GM12878 (cell line): ENCODE results near the gene SMIM1. TPM values are rescaled to one million over a fixed set of nuclear protein-coding genes. Genes with fewer than 3 reads are reported as not detected.

Experiments used
- ATAC-seq: fragments of 200-7000 bp; cut with Tn5 transposase; 3 replicates; pipeline ENCODE4 v1.9.1; 2020; ENCODE audit warnings: mild to moderate bottlenecking, moderate library complexity
- BruUV-seq: library from RNA; stranded (reverse); fragments of 400-500 nt; replicated peaks from 2 replicates; lab custom pipeline; 2021; lab: Mats Ljungman, UMichigan
- CTCF ChIA-PET: fragments of 300-600 bp; sonication (Branson Sonifier 250); formaldehyde crosslinking; extraction: SDS; loops from one replicate; lab custom pipeline; 2021; ENCODE audit warnings: inconsistent platforms; lab: Yijun Ruan, JAX
- POLR2A ChIA-PET: fragments of 350-600 bp; formaldehyde crosslinking; extraction: SDS; loops from one replicate; lab custom pipeline; 2021; ENCODE audit warnings: inconsistent platforms; lab: Charles Lee
- RAD21 ChIA-PET: fragments of 300-600 bp; sonication (Branson Sonifier 250); formaldehyde crosslinking; loops from one replicate; lab custom pipeline; 2023; ENCODE audit warnings: antibody characterized with exemption; ENCODE audit not compliant: unreplicated experiment; lab: Charles Lee
- SMC1A ChIA-PET: fragments of 300-600 bp; sonication (Branson Sonifier 250); formaldehyde crosslinking; loops from one replicate; lab custom pipeline; 2023; ENCODE audit not compliant: unreplicated experiment, uncharacterized antibody; lab: Charles Lee
- DNase-seq: peaks from one replicate; pipeline ENCODE4 v3.0.0-alpha.2; 2011; ENCODE audit warnings: low read depth, low spot score
- FAIRE-seq: peaks from 3 replicates; lab custom pipeline; 2011; peaks lifted over from hg19 to GRCh38; lab: Jason Lieb, UNC
- H2AFZ ChIP-seq: 2 replicates; pipeline ENCODE4 v1.6.0; 2011; ENCODE audit warnings: low read depth, low read length, control low read depth; ENCODE audit not compliant: control insufficient read depth
- H3K27ac ChIP-seq: 2 replicates; pipeline ENCODE4 v1.5.1; 2011; ENCODE audit warnings: control low read depth; ENCODE audit not compliant: control insufficient read depth, insufficient read depth
- H3K27me3 ChIP-seq, 2 experiments: replicated peaks in 1 of 2; 2 replicates each; pipeline versions ENCODE4 v1.6.0 to v1.6.1; 2011; ENCODE audit warnings: low read length in 1 of 2; ENCODE audit not compliant: control insufficient read depth in 2 of 2, insufficient read depth in 2 of 2
- H3K36me3 ChIP-seq, 2 experiments: 2 replicates each; pipeline ENCODE4 v1.5.1; 2011; ENCODE audit warnings: low read length in 1 of 2; ENCODE audit not compliant: control insufficient read depth in 2 of 2, insufficient read depth in 2 of 2
- H3K4me1 ChIP-seq: 2 replicates; pipeline ENCODE4 v1.6.1; 2011; ENCODE audit warnings: mild to moderate bottlenecking, low read length, moderate library complexity, mixed read lengths; ENCODE audit not compliant: control insufficient read depth, insufficient read depth
- H3K4me2 ChIP-seq: 2 replicates; pipeline ENCODE4 v1.6.0; 2011; ENCODE audit warnings: control low read depth; ENCODE audit not compliant: control insufficient read depth, insufficient read depth
- H3K4me3 ChIP-seq: fragments of 200-600 bp; sonication (generic); 2 replicates; pipeline ENCODE4 v1.5.1; 2016
- H3K79me2 ChIP-seq: 2 replicates; pipeline ENCODE4 v1.6.0; 2011; ENCODE audit warnings: low read length; ENCODE audit not compliant: control insufficient read depth, insufficient read depth
- H3K9ac ChIP-seq: 2 replicates; pipeline ENCODE4 v1.8.0; 2011; ENCODE audit warnings: low read length, control low read depth, mixed read lengths; ENCODE audit not compliant: control insufficient read depth, insufficient read depth
- H3K9me3 ChIP-seq: replicated peaks from 3 replicates; pipeline ENCODE4 v1.5.1; 2011; ENCODE audit warnings: mild to moderate bottlenecking, low read length; ENCODE audit not compliant: control insufficient read depth, insufficient read depth
- H4K20me1 ChIP-seq: 2 replicates; pipeline ENCODE4 v1.6.0; 2011; ENCODE audit not compliant: control insufficient read depth, insufficient read depth
- ASH2L ChIP-seq: fragments of 300-600, 200-600 bp; sonication (generic); IDR thresholded peaks from 2 replicates; pipeline ENCODE4 v1.6.1; 2017; ENCODE audit warnings: low read depth, mild to moderate bottlenecking, borderline replicate concordance
- CEBPZ ChIP-seq: fragments of 150-350 bp; IDR thresholded peaks from 2 replicates; pipeline ENCODE4 v1.6.1; 2016; ENCODE audit warnings: low read depth, low read length
- EGR1 ChIP-seq, 2 experiments: IDR thresholded peaks; 1 replicate in 1 of 2; 2 replicates in 1 of 2; pipeline ENCODE4 v1.6.1; 2011 to 2012; ENCODE audit warnings: low read depth in 2 of 2, low read length in 2 of 2, borderline replicate concordance in 1 of 2, mild to moderate bottlenecking in 1 of 2, moderate library complexity in 1 of 2
- GABPA ChIP-seq: IDR thresholded peaks from 2 replicates; pipeline ENCODE4 v1.6.1; 2014; ENCODE audit warnings: antibody characterized with exemption, low read depth, mild to moderate bottlenecking, inconsistent platforms
- IRF4 ChIP-seq: IDR thresholded peaks from 2 replicates; pipeline ENCODE4 v1.6.1; 2011; ENCODE audit warnings: low read depth, low read length
- MAX ChIP-seq: IDR thresholded peaks from 2 replicates; pipeline ENCODE4 v1.6.1; 2012; ENCODE audit warnings: low read depth, low read length, improper control_type of control experiment
- NR2C1 ChIP-seq: fragments of 450-650 bp; IDR thresholded peaks from 2 replicates; pipeline ENCODE4 v1.6.1; 2017; ENCODE audit warnings: antibody characterized with exemption, mild to moderate bottlenecking, moderate library complexity
- PAX8 ChIP-seq: fragments of 450-650 bp; IDR thresholded peaks from 2 replicates; pipeline ENCODE4 v1.6.1; 2017; ENCODE audit warnings: mild to moderate bottlenecking, moderate library complexity
- PML ChIP-seq: IDR thresholded peaks from 2 replicates; pipeline ENCODE4 v1.6.1; 2012; ENCODE audit warnings: low read length, inconsistent platforms
- SMARCA5 ChIP-seq: fragments of 450-650 bp; IDR thresholded peaks from 2 replicates; pipeline ENCODE4 v1.6.1; 2017; ENCODE audit warnings: mild to moderate bottlenecking
- SP1 ChIP-seq: IDR thresholded peaks from one replicate; pipeline ENCODE4 v1.6.1; 2011; ENCODE audit warnings: low read depth, low read length
- TCF3 ChIP-seq: IDR thresholded peaks from 2 replicates; pipeline ENCODE4 v1.6.1; 2012; ENCODE audit warnings: low read depth, mild to moderate bottlenecking, low read length, borderline replicate concordance; ENCODE audit not compliant: insufficient read depth
- WRNIP1 ChIP-seq: IDR thresholded peaks from 2 replicates; pipeline ENCODE4 v1.6.1; 2011; ENCODE audit warnings: low read depth, low read length, improper control_type of control experiment, borderline replicate concordance
- ZNF207 ChIP-seq: fragments of 450-650 bp; IDR thresholded peaks from 2 replicates; pipeline ENCODE4 v1.6.1; 2014; ENCODE audit warnings: antibody characterized with exemption, mild to moderate bottlenecking, borderline replicate concordance
- ZNF24 ChIP-seq: fragments of 450-650 bp; IDR thresholded peaks from 2 replicates; pipeline ENCODE4 v1.6.1; 2017; ENCODE audit warnings: antibody characterized with exemption, mild to moderate bottlenecking
- WGBS: methylation state at CpG from one replicate; pipeline ENCODE4 v1.1.6; 2016; ENCODE audit warnings: low lambda C conversion rate; ENCODE audit not compliant: insufficient replicate concordance, insufficient coverage; ENCODE audit errors: missing lambda C conversion rate; 5-methylcytosine and 5-hydroxymethylcytosine counted together
- in situ Hi-C: fragments of 300-500 bp; cut with MboI; formaldehyde crosslinking; loops from 9 replicates; pipeline ENCODE4 v1.14.3; 2018; ENCODE audit warnings: mixed read lengths
- intact Hi-C: fragments of 100-400 bp; cut with micrococcal nuclease; formaldehyde crosslinking; loops from one replicate; pipeline ENCODE4 v1.14.2; 2022; ENCODE audit not compliant: unreplicated experiment
- polyA plus RNA-seq, 11 experiments: library from polyadenylated mRNA; depleted of rRNA in 4 of 11; unstranded in 6 of 11; stranded (reverse) in 5 of 11; fragments of >200 nt; fragmentation: Nextera tagmentation in 4 of 11; fragmentation: Illumina TruSeq in 1 of 11; extraction: Ambion mirVana in 4 of 11; extraction: Trizol in 1 of 11; gene quantifications; 1 replicate in 1 of 11; 2 replicates in 10 of 11; pipeline versions ENCODE4 v1.2.1 to v1.2.3, GENCODE V29; 2011 to 2016; ENCODE audit warnings: inconsistent platforms in 2 of 11, missing spikeins in 2 of 11, low read depth in 1 of 11
- total RNA-seq, 4 experiments: library from RNA; depleted of rRNA in 3 of 4; stranded (reverse); fragments of >200 nt in 3 of 4; fragmentation: Illumina TruSeq in 1 of 4; extraction: Trizol in 1 of 4; gene quantifications; 2 replicates each; pipeline versions ENCODE4 v1.2.1 to v1.2.3, GENCODE V29; 2013 to 2021
- TF ChIP-seq, protein P1 (sequence below): IDR thresholded peaks from 2 replicates; pipeline ENCODE4 v1.6.1; 2011; ENCODE audit warnings: mild to moderate bottlenecking, low read depth, low read length, moderate library complexity; ENCODE audit not compliant: insufficient replicate concordance

The SMIM1 gene
- total and polyA plus RNA-seq, 10 of the 15 experiments (the other 5 are each of a cell fraction or from before 2014, with no cell fraction given): 0.30 to 0.37 TPM; not detected in 8

- TF ChIP-seq ZNF207 (no peak), TCF3 (no peak), MAX (no peak), WRNIP1 (no peak), CEBPZ (no peak), PML (no peak)
- TF ChIP-seq, all 136 proteins: peak for 0
Observed at GRCh38 chr1:3814771-3815561, 42.4 kb downstream of the SMIM1 start (continued).

GRCh38 chr1:3816331-3817137 lies 44.0 kb downstream of the SMIM1 start:
- Histone ChIP-seq H2AFZ (no peak overlapping the region), H3K9me3 (no peaks in the 10 kb centered on the region), H3K36me3 (no peaks in the 10 kb centered on the region; a peak in 3 of 4 replicates), H4K20me1 (no peaks in the 10 kb centered on the region), H3K27me3 (no peaks in the 10 kb centered on the region), H3K4me1 (no peaks in the 10 kb centered on the region), H3K9ac (no peak overlapping the region), H3K79me2 (no peaks in the 10 kb centered on the region), H3K4me3 (no peak overlapping the region), H3K27ac (no peak overlapping the region), H3K4me2 (no peak overlapping the region)
- BruUV-seq: no TSS peak
- SMC1A ChIA-PET: no interaction called here
- CTCF ChIA-PET: no interaction called here
- FAIRE-seq (no peak), DNase-seq (no peak), ATAC-seq (no peak)
- POLR2A ChIA-PET: no interaction called here
- 94% methylated on average over 38 of the region's 38 CpGs for WGBS
- RAD21 ChIA-PET: no interaction called here
- in situ Hi-C loops: no loop called here
- intact Hi-C loops: no loop called here
- TF ChIP-seq SP1 (no peak), EGR1 (IDR thresholded peaks at IDR 0.05; ENCODE audit: borderline replicate concordance in 1 of 2, low read depth in 2 of 2, low read length in 2 of 2) (no peak), ZNF24 (no peak), NR2C1 (no peak), IRF4 (no peak), ASH2L (no peak), PAX8 (no peak), GABPA (no peak), SMARCA5 (no peak)
- TF ChIP-seq, protein P1, sequence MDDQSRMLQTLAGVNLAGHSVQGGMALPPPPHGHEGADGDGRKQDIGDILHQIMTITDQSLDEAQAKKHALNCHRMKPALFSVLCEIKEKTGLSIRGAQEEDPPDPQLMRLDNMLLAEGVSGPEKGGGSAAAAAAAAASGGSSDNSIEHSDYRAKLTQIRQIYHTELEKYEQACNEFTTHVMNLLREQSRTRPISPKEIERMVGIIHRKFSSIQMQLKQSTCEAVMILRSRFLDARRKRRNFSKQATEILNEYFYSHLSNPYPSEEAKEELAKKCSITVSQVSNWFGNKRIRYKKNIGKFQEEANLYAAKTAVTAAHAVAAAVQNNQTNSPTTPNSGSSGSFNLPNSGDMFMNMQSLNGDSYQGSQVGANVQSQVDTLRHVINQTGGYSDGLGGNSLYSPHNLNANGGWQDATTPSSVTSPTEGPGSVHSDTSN: no peak
